Liver (tissue), 9 donors: ENCODE results near the gene CELF4. TPM values are rescaled to one million over a fixed set of nuclear protein-coding genes. Genes with fewer than 3 reads are reported as not detected.

ENCODE experiments used
- DNase-seq: peaks from one replicate; pipeline ENCODE4 v3.0.0-alpha.2; 2017; ENCODE audit warnings: low spot score
- H3K27ac ChIP-seq, 2 donors: one replicate each; pipeline ENCODE4 v1.7.0; 2013; ENCODE audit warnings: inconsistent platforms in 2 of 2, low read length in 2 of 2, control low read depth in 1 of 2, low read depth in 1 of 2, mild to moderate bottlenecking in 1 of 2
- H3K27me3 ChIP-seq, 4 donors: one replicate each; pipeline versions ENCODE4 v1.6.1 to v1.7.0; 2013; ENCODE audit warnings: low read length in 3 of 4, inconsistent platforms in 1 of 4, mild to moderate bottlenecking in 1 of 4, moderate library complexity in 1 of 4; ENCODE audit not compliant: control insufficient read depth in 4 of 4, insufficient read depth in 4 of 4
- H3K36me3 ChIP-seq, 4 donors: one replicate each; pipeline versions ENCODE4 v1.6.1 to v1.7.0; 2013; ENCODE audit warnings: low read length in 3 of 4, mild to moderate bottlenecking in 3 of 4, low read depth in 1 of 4, moderate library complexity in 1 of 4; ENCODE audit not compliant: control insufficient read depth in 4 of 4, insufficient read depth in 3 of 4
- H3K4me1 ChIP-seq, 4 donors: one replicate each; pipeline versions ENCODE4 v1.6.1 to v1.7.0; 2013; ENCODE audit warnings: low read length in 3 of 4, mild to moderate bottlenecking in 3 of 4, moderate library complexity in 1 of 4; ENCODE audit not compliant: control insufficient read depth in 4 of 4, insufficient read depth in 4 of 4
- H3K4me3 ChIP-seq, 3 donors: one replicate each; pipeline versions ENCODE4 v1.6.1 to v1.7.0; 2013; ENCODE audit warnings: low read length in 3 of 3, control low read depth in 1 of 3, low read depth in 1 of 3, mild to moderate bottlenecking in 1 of 3
- H3K9ac ChIP-seq, 2 donors: one replicate each; pipeline ENCODE4 v1.7.0; 2013; ENCODE audit warnings: low read length in 2 of 2, mild to moderate bottlenecking in 2 of 2, moderate library complexity in 2 of 2, control low read depth in 1 of 2, low read depth in 1 of 2
- H3K9me3 ChIP-seq, 4 donors: one replicate each; pipeline versions ENCODE4 v1.6.1 to v1.7.0; 2013; ENCODE audit warnings: low read length in 3 of 4; ENCODE audit not compliant: control insufficient read depth in 4 of 4
- ATF3 ChIP-seq: IDR thresholded peaks from 2 replicates; pipeline ENCODE4 v1.6.1; 2016; ENCODE audit warnings: antibody characterized with exemption
- EGR1 ChIP-seq, 2 donors: IDR thresholded peaks; 2 replicates each; pipeline ENCODE4 v1.6.1; 2016 to 2018; ENCODE audit warnings: antibody characterized with exemption in 2 of 2, low read depth in 2 of 2
- FOXA1 ChIP-seq: IDR thresholded peaks from 2 replicates; pipeline ENCODE4 v1.6.1; 2016; ENCODE audit warnings: antibody characterized with exemption
- FOXA2 ChIP-seq: IDR thresholded peaks from 2 replicates; pipeline ENCODE4 v1.6.1; 2016; ENCODE audit warnings: antibody characterized with exemption
- GABPA ChIP-seq, 2 donors: IDR thresholded peaks in 1 of 2; conservative IDR thresholded peaks in 1 of 2; 2 replicates each; pipeline ENCODE4 v1.6.1; 2016; ENCODE audit warnings: antibody characterized with exemption in 2 of 2, mild to moderate bottlenecking in 1 of 2, moderate library complexity in 1 of 2
- HNF4A ChIP-seq, 2 donors: conservative IDR thresholded peaks; 2 replicates each; pipeline ENCODE4 v1.6.1; 2016; ENCODE audit warnings: antibody characterized with exemption in 2 of 2, mild to moderate bottlenecking in 2 of 2
- HNF4G ChIP-seq: IDR thresholded peaks from 2 replicates; pipeline ENCODE4 v1.6.1; 2016; ENCODE audit warnings: antibody characterized with exemption
- JUND ChIP-seq, 2 donors: IDR thresholded peaks; 2 replicates each; pipeline ENCODE4 v1.6.1; 2016; ENCODE audit warnings: antibody characterized with exemption in 2 of 2
- MAX ChIP-seq: IDR thresholded peaks from 2 replicates; pipeline ENCODE4 v1.6.1; 2016; ENCODE audit warnings: antibody characterized with exemption
- NR2F2 ChIP-seq: IDR thresholded peaks from 2 replicates; pipeline ENCODE4 v1.6.1; 2016; ENCODE audit warnings: antibody characterized with exemption
- RAD21 ChIP-seq, 2 donors: IDR thresholded peaks; 2 replicates each; pipeline ENCODE4 v1.6.1; 2016; ENCODE audit warnings: antibody characterized with exemption in 2 of 2, mild to moderate bottlenecking in 2 of 2
- RXRA ChIP-seq, 2 donors: IDR thresholded peaks; 2 replicates each; pipeline ENCODE4 v1.6.1; 2017 to 2018; ENCODE audit warnings: antibody characterized with exemption in 2 of 2, mild to moderate bottlenecking in 1 of 2
- SP1 ChIP-seq: IDR thresholded peaks from 2 replicates; pipeline ENCODE4 v1.6.1; 2018; ENCODE audit warnings: antibody characterized with exemption, mild to moderate bottlenecking
- TAF1 ChIP-seq: conservative IDR thresholded peaks from 2 replicates; pipeline ENCODE4 v1.6.1; 2016; ENCODE audit warnings: antibody characterized with exemption, mild to moderate bottlenecking
- YY1 ChIP-seq: IDR thresholded peaks from 2 replicates; pipeline ENCODE4 v1.6.1; 2016; ENCODE audit warnings: antibody characterized with exemption, mild to moderate bottlenecking
- WGBS: extraction: QIAGEN DNeasy Blood & Tissue Kit; methylation state at CpG from one replicate; pipeline ENCODE4 v1.1.7; 2013; 5-methylcytosine and 5-hydroxymethylcytosine counted together
- polyA plus RNA-seq, 2 donors: library from polyadenylated mRNA; stranded (reverse) in 1 of 2; unstranded in 1 of 2; fragments of 200-250 nt in 1 of 2; fragments of >200 nt in 1 of 2; fragmentation: Nextera tagmentation in 1 of 2; extraction: Ambion mirVana in 1 of 2; gene quantifications; one replicate each; pipeline versions ENCODE4 v1.2.1 to v1.2.3, GENCODE V29; 2013 to 2015
- total RNA-seq, 2 donors: library from RNA; depleted of rRNA; stranded (reverse); fragments of >200 nt; gene quantifications; one replicate each; pipeline ENCODE4 v1.2.3, GENCODE V29; 2014
- TF ChIP-seq, protein P1 (sequence below): IDR thresholded peaks from 2 replicates; pipeline ENCODE4 v1.6.1; 2016; ENCODE audit warnings: antibody characterized with exemption, mild to moderate bottlenecking
- TF ChIP-seq, protein P2 (sequence below): fragments of 150-350 bp; IDR thresholded peaks from 2 replicates; pipeline ENCODE4 v1.5.1; 2017; ENCODE audit warnings: improper control_type of control experiment, low read depth, low read length; ENCODE audit not compliant: missing input control
- TF ChIP-seq, protein P3 (sequence below): IDR thresholded peaks from 2 replicates; pipeline ENCODE4 v1.6.1; 2016; ENCODE audit warnings: antibody characterized with exemption
- donor health status: healthy.
- donor health status: healthy.
- donor health status: healthy.
- donor health status: healthy.
- donor health status: healthy.

Gene CELF4
- total and polyA plus RNA-seq, 4 donors: 0.08 to 0.28 (median 0.21) TPM; not detected in 1

- no peak for DNase-seq
- whole genome bisulfite sequencing: 83% methylated on average over 7 of the region's 7 CpGs
- TF ChIP-seq GABPA (IDR thresholded peaks at IDR 0.05 in 1 of 2, conservative IDR thresholded peaks at IDR 0.05 in 1 of 2) (no peak), RXRA (IDR thresholded peaks at IDR 0.05) (no peak)
Observed at GRCh38 chr18:37432436-37433195, 133.0 kb downstream of the CELF4 start.

GRCh38 chr18:37430357-37431076 is 135.1 kb downstream of the CELF4 start:
- TF ChIP-seq YY1: no peak
- no peak for TF ChIP-seq NR2F2
- no peak for TF ChIP-seq RXRA (IDR thresholded peaks at IDR 0.05)
- TF ChIP-seq SP1: no peak
- TF ChIP-seq, protein P1, sequence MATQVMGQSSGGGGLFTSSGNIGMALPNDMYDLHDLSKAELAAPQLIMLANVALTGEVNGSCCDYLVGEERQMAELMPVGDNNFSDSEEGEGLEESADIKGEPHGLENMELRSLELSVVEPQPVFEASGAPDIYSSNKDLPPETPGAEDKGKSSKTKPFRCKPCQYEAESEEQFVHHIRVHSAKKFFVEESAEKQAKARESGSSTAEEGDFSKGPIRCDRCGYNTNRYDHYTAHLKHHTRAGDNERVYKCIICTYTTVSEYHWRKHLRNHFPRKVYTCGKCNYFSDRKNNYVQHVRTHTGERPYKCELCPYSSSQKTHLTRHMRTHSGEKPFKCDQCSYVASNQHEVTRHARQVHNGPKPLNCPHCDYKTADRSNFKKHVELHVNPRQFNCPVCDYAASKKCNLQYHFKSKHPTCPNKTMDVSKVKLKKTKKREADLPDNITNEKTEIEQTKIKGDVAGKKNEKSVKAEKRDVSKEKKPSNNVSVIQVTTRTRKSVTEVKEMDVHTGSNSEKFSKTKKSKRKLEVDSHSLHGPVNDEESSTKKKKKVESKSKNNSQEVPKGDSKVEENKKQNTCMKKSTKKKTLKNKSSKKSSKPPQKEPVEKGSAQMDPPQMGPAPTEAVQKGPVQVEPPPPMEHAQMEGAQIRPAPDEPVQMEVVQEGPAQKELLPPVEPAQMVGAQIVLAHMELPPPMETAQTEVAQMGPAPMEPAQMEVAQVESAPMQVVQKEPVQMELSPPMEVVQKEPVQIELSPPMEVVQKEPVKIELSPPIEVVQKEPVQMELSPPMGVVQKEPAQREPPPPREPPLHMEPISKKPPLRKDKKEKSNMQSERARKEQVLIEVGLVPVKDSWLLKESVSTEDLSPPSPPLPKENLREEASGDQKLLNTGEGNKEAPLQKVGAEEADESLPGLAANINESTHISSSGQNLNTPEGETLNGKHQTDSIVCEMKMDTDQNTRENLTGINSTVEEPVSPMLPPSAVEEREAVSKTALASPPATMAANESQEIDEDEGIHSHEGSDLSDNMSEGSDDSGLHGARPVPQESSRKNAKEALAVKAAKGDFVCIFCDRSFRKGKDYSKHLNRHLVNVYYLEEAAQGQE: no peak
- no peak for TF ChIP-seq FOXA1
- no peak for TF ChIP-seq GABPA (IDR thresholded peaks at IDR 0.05 in 1 of 2, conservative IDR thresholded peaks at IDR 0.05 in 1 of 2)
- TF ChIP-seq, protein P2, sequence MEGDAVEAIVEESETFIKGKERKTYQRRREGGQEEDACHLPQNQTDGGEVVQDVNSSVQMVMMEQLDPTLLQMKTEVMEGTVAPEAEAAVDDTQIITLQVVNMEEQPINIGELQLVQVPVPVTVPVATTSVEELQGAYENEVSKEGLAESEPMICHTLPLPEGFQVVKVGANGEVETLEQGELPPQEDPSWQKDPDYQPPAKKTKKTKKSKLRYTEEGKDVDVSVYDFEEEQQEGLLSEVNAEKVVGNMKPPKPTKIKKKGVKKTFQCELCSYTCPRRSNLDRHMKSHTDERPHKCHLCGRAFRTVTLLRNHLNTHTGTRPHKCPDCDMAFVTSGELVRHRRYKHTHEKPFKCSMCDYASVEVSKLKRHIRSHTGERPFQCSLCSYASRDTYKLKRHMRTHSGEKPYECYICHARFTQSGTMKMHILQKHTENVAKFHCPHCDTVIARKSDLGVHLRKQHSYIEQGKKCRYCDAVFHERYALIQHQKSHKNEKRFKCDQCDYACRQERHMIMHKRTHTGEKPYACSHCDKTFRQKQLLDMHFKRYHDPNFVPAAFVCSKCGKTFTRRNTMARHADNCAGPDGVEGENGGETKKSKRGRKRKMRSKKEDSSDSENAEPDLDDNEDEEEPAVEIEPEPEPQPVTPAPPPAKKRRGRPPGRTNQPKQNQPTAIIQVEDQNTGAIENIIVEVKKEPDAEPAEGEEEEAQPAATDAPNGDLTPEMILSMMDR: no peak
- TF ChIP-seq, protein P3, sequence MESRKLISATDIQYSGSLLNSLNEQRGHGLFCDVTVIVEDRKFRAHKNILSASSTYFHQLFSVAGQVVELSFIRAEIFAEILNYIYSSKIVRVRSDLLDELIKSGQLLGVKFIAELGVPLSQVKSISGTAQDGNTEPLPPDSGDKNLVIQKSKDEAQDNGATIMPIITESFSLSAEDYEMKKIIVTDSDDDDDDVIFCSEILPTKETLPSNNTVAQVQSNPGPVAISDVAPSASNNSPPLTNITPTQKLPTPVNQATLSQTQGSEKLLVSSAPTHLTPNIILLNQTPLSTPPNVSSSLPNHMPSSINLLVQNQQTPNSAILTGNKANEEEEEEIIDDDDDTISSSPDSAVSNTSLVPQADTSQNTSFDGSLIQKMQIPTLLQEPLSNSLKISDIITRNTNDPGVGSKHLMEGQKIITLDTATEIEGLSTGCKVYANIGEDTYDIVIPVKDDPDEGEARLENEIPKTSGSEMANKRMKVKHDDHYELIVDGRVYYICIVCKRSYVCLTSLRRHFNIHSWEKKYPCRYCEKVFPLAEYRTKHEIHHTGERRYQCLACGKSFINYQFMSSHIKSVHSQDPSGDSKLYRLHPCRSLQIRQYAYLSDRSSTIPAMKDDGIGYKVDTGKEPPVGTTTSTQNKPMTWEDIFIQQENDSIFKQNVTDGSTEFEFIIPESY: no peak
- no peak for TF ChIP-seq EGR1 (IDR thresholded peaks at IDR 0.05; ENCODE audit: low read depth in 2 of 2)
- TF ChIP-seq HNF4G: no peak
- TF ChIP-seq FOXA2: no peak
- no peak for TF ChIP-seq RAD21 (IDR thresholded peaks at IDR 0.05)
- TF ChIP-seq HNF4A (conservative IDR thresholded peaks at IDR 0.05): no peak
- TF ChIP-seq TAF1: no peak
- TF ChIP-seq ATF3: no peak
- TF ChIP-seq JUND (IDR thresholded peaks at IDR 0.05): no peak
- no peak for TF ChIP-seq MAX
- Histone ChIP-seq H3K27ac (no peak overlapping the region), H3K9ac (no peak overlapping the region), H3K9me3 (no peaks in the 10 kb centered on the region), H3K36me3 (no peaks in the 10 kb centered on the region), H3K4me3 (no peak overlapping the region), H3K27me3 (no peaks in the 10 kb centered on the region), H3K4me1 (no peaks in the 10 kb centered on the region)
- no peak for DNase-seq
- 75% methylated on average over 6 of the region's 6 CpGs for WGBS

More at GRCh38 chr18:37432436-37433195, 133.0 kb downstream of the CELF4 start:
- Histone ChIP-seq H3K4me1 (no peaks in the 10 kb centered on the region), H3K27me3 (peaks cover 0 to 3% (median 0%) of the 10 kb centered on the region in 4 donors), H3K9ac (no peak overlapping the region), H3K4me3 (no peak overlapping the region), H3K27ac (no peak overlapping the region), H3K36me3 (no peaks in the 10 kb centered on the region), H3K9me3 (no peaks in the 10 kb centered on the region)
